ENCODE measurements around the gene CCDC175.

DNA sequence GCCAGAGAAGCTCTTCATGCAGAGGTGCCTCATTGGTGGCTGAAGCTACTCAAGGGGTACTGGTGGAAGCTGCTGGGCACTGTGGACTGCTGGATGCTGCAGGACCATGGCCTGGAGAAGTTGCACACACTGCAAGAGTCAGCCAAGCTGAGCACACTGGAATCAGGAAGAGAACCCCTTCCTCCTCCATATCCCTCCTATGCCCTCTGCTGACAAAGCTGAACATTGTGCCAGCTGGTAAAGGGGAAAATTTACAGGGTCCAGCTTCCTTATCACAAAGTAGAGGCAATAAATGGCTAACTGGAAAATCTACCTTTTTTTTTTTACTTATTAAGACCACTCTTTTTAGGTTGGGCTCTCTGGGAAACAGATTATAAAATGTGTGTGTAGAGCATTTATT is 6.5 kb downstream of the CCDC175 start:
- TF ChIP-seq, protein P1, sequence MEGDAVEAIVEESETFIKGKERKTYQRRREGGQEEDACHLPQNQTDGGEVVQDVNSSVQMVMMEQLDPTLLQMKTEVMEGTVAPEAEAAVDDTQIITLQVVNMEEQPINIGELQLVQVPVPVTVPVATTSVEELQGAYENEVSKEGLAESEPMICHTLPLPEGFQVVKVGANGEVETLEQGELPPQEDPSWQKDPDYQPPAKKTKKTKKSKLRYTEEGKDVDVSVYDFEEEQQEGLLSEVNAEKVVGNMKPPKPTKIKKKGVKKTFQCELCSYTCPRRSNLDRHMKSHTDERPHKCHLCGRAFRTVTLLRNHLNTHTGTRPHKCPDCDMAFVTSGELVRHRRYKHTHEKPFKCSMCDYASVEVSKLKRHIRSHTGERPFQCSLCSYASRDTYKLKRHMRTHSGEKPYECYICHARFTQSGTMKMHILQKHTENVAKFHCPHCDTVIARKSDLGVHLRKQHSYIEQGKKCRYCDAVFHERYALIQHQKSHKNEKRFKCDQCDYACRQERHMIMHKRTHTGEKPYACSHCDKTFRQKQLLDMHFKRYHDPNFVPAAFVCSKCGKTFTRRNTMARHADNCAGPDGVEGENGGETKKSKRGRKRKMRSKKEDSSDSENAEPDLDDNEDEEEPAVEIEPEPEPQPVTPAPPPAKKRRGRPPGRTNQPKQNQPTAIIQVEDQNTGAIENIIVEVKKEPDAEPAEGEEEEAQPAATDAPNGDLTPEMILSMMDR (IDR thresholded peaks at IDR 0.05 in 2 of 3, conservative IDR thresholded peaks at IDR 0.05 in 1 of 3; ENCODE audit: borderline replicate concordance in 1 of 3, insufficient read depth in 1 of 3, low read depth in 2 of 3, low read length in 2 of 3), result peak in 2 of 3 experiments; percentile 15 to 22; a peak in 1 of 6 replicates
- no peak for TF ChIP-seq POLR2A (IDR thresholded peaks at IDR 0.05; ENCODE audit: borderline replicate concordance, extremely low read depth, insufficient read depth, insufficient read length)
- TF ChIP-seq JUND (IDR thresholded peaks at IDR 0.05), result no peak
- TF ChIP-seq, protein P2, sequence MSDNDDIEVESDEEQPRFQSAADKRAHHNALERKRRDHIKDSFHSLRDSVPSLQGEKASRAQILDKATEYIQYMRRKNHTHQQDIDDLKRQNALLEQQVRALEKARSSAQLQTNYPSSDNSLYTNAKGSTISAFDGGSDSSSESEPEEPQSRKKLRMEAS (IDR thresholded peaks at IDR 0.05), result no peak
- TF ChIP-seq CBX3 (IDR thresholded peaks at IDR 0.05; ENCODE audit: low read depth), result no peak
- TF ChIP-seq, protein P3, sequence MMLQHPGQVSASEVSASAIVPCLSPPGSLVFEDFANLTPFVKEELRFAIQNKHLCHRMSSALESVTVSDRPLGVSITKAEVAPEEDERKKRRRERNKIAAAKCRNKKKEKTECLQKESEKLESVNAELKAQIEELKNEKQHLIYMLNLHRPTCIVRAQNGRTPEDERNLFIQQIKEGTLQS (IDR thresholded peaks at IDR 0.05), result no peak
- TF ChIP-seq ZNF274 (IDR thresholded peaks at IDR 0.05; ENCODE audit: low read depth, low read length), result no peak
- no peak for TF ChIP-seq CEBPB (IDR thresholded peaks at IDR 0.05; ENCODE audit: low read depth)
- TF ChIP-seq, protein P4, sequence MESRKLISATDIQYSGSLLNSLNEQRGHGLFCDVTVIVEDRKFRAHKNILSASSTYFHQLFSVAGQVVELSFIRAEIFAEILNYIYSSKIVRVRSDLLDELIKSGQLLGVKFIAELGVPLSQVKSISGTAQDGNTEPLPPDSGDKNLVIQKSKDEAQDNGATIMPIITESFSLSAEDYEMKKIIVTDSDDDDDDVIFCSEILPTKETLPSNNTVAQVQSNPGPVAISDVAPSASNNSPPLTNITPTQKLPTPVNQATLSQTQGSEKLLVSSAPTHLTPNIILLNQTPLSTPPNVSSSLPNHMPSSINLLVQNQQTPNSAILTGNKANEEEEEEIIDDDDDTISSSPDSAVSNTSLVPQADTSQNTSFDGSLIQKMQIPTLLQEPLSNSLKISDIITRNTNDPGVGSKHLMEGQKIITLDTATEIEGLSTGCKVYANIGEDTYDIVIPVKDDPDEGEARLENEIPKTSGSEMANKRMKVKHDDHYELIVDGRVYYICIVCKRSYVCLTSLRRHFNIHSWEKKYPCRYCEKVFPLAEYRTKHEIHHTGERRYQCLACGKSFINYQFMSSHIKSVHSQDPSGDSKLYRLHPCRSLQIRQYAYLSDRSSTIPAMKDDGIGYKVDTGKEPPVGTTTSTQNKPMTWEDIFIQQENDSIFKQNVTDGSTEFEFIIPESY (IDR thresholded peaks at IDR 0.05; ENCODE audit: extremely low read depth, insufficient replicate concordance, low read length), result no peak
- no peak for TF ChIP-seq SRF (IDR thresholded peaks at IDR 0.05; ENCODE audit: low read depth)
- no peak for TF ChIP-seq EZH2phosphoT487 (IDR thresholded peaks at IDR 0.05; ENCODE audit: borderline replicate concordance)
- no peak for TF ChIP-seq EZH2 (IDR thresholded peaks at IDR 0.05)

All from HCT116 (cell line).